Left lung (tissue), 10 donors: Measurements from ENCODE around the gene CAMK2G. TPM values are rescaled to one million over a fixed set of nuclear protein-coding genes. Genes with fewer than 3 reads are reported as not detected.

Experiments
- ATAC-seq: fragments of 200-7000 bp; cut with Tn5 transposase; one replicate; pipeline ENCODE4 v1.9.1; 2020; ENCODE audit warnings: moderate library complexity
- DNase-seq, 4 donors: peaks; one replicate each; pipeline ENCODE4 v3.0.0-alpha.2; 2013 to 2020
- H3K27ac ChIP-seq, 2 donors: fragments of 200-600 bp; sonication (generic) in 1 of 2; one replicate each; pipeline versions ENCODE4 v1.5.0 to v1.8.0; 2020 to 2021
- H3K27me3 ChIP-seq, 2 donors: fragments of 200-600 bp; sonication (generic) in 1 of 2; one replicate each; pipeline versions ENCODE4 v1.5.0 to v1.8.0; 2020 to 2021
- H3K36me3 ChIP-seq, 2 donors: fragments of 200-600 bp; sonication (generic) in 1 of 2; one replicate each; pipeline versions ENCODE4 v1.5.0 to v1.8.0; 2020 to 2021
- H3K4me1 ChIP-seq, 2 donors: fragments of 200-600 bp; one replicate each; pipeline ENCODE4 v1.8.0; 2021
- H3K4me3 ChIP-seq, 2 donors: fragments of 200-600 bp; sonication (generic) in 1 of 2; one replicate each; pipeline versions ENCODE4 v1.5.0 to v1.8.0; 2020 to 2021; ENCODE audit warnings: mild to moderate bottlenecking in 1 of 2
- H3K9me3 ChIP-seq, 2 donors: fragments of 200-600 bp; sonication (generic) in 1 of 2; one replicate each; pipeline versions ENCODE4 v1.5.0 to v1.8.0; 2020 to 2021
- CTCF ChIP-seq, 2 donors: fragments of 200-600 bp; sonication (generic) in 1 of 2; IDR thresholded peaks; one replicate each; pipeline versions ENCODE4 v1.5.0 to v1.8.0; 2021; ENCODE audit warnings: antibody characterized with exemption in 2 of 2
- intact Hi-C, 2 donors: fragments of 100-400 bp; cut with DNase I; formaldehyde crosslinking; loops; one replicate each; pipeline versions ENCODE4 v1.11.2 to v1.14.2; 2022
- polyA plus RNA-seq, 6 donors: library from polyadenylated mRNA; unstranded; fragments of 120-200 nt; gene quantifications; one replicate each; pipeline ENCODE4 v1.2.1, GENCODE V29; 2013; ENCODE audit not compliant: insufficient read length in 6 of 6
- total RNA-seq, 2 donors: library from RNA; stranded (reverse); fragmentation: NEBNext Ultra II Directional; extraction: Animal tissue kit (Norgen Biotek cat#: 25700); gene quantifications; one replicate each; pipeline ENCODE4 v1.2.1, GENCODE V29; 2021
- donor health status: DM: no; HTN: yes; CAD: no.
- donor health status: DM: no; HTN: no; CAD: no.

The CAMK2G gene
- total and polyA plus RNA-seq, 8 donors: 28.9 to 44.5 (median 35.4) TPM

DNA sequence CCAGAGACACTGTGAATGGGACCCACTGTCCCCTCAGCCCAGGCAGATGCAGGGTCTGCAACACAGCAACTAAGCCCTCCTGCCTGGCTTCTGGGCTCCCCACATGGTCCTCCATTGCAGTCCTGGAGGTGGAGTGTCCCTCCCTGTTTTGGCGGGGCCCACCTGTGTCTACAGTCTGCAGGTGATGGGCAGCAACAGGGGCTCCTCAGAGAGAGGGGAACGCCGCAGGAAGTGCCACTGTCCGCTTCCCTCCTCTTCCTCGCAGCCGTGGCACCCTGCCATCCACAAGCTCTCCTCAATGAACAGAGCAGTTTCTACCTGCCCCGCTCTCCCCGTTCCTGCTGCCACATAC, 9.3 kb downstream of the CAMK2G start:
- no peaks in the 10 kb centered on the region for H3K27me3 ChIP-seq
- peaks cover 0 to 29% of the 10 kb centered on the region in 2 donors for H3K36me3 ChIP-seq
- no peaks in the 10 kb centered on the region for H3K9me3 ChIP-seq
- peaks cover 9 to 78% of the 10 kb centered on the region in 2 donors for H3K4me1 ChIP-seq
- ATAC-seq (no peak), DNase-seq (no peak)
- no peak for TF ChIP-seq CTCF (IDR thresholded peaks at IDR 0.05)
- peak overlapping the region; percentile 41 to 92 for H3K27ac ChIP-seq
- intact Hi-C loops: no loop called here
- H3K4me3 ChIP-seq: peak overlapping the region in 1 of 2 donors; percentile 31

DNA sequence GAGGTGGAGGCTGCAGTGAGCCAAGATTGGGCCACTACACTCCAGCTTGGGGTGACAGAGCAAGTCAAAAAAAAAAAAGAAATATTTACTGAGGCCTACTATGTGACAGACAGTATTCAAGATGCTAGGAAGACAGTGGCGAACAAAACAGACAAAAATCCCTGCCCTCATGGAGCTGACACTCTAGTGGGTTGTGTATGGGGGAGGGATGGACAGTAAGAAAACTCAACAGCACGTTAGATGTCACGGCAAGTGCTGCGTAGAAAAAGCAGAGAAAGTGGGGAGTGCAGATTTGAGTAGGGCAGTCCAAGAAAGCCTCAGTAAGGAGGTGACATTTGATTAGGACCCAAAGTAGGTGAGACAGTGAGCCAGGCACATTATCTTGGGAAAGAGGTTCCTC, 10.1 kb downstream of the CAMK2G start:
- intact Hi-C loops: no loop called here
- no peaks in the 10 kb centered on the region for H3K9me3 ChIP-seq
- no peak overlapping the region for H3K4me3 ChIP-seq
- peaks cover 9 to 80% of the 10 kb centered on the region in 2 donors for H3K4me1 ChIP-seq
- H3K27me3 ChIP-seq: no peaks in the 10 kb centered on the region
- ATAC-seq (no peak), DNase-seq (no peak)
- H3K36me3 ChIP-seq: peaks cover 0 to 30% of the 10 kb centered on the region in 2 donors
- no peak for TF ChIP-seq CTCF (IDR thresholded peaks at IDR 0.05)
- H3K27ac ChIP-seq: peak overlapping the region in 1 of 2 donors; percentile 92

DNA sequence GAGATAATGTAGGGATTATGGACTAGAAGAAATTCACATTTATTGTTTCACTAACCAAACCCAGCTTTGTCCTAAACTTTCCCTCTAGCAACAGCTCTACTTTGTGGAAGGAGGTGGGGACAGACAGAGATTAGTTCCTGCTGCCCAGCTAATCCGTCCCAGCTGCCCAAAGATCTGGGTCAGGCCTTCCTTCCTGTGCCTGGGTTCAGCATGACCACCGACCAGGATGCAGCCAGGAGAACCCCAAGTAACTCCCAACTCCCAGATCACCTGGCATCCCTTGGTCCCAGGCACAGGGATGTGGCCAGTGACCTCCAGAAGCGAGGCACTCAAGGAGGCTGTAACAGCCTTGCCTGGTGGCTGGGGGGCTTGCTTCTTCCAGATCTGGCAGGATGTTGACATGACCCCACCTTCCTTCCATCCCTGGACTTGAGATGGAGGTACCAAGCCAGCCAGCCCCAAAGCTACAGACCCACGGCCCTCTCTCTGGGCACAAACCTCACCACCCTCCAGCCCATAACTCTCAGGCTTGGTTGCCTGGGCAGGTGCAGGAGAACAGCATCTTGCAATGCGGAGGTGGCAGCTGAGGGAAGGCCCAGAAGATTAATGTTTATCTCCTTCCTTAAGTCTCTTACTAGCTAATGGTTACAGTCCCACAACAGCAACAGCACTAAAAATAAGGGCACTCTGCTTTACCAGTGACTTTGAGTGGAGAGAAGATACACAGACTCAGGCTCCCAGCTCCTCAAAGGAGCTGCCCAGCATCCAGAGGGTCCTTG, 11.1 kb downstream of the CAMK2G start:
- peak overlapping the region in 1 of 2 donors; percentile 92 for H3K27ac ChIP-seq
- peaks cover 9 to 84% of the 10 kb centered on the region in 2 donors for H3K4me1 ChIP-seq
- no peak overlapping the region for H3K4me3 ChIP-seq
- no peak for DNase-seq
- no peaks in the 10 kb centered on the region for H3K27me3 ChIP-seq
- no peaks in the 10 kb centered on the region for H3K9me3 ChIP-seq
- peaks cover 0 to 36% of the 10 kb centered on the region in 2 donors for H3K36me3 ChIP-seq
- no peak for ATAC-seq
- intact Hi-C loops: no loop called here
- no peak for TF ChIP-seq CTCF (IDR thresholded peaks at IDR 0.05)

GRCh38 chr10:73862011-73862410, 12.3 kb downstream of the CAMK2G start:
- no peak for ATAC-seq
- no peak for DNase-seq
- no peaks in the 10 kb centered on the region for H3K27me3 ChIP-seq
- H3K36me3 ChIP-seq: peaks cover 0 to 37% of the 10 kb centered on the region in 2 donors
- H3K4me1 ChIP-seq: peaks cover 9 to 79% of the 10 kb centered on the region in 2 donors
- peak overlapping the region in 1 of 2 donors; percentile 41 for H3K27ac ChIP-seq
- no peak overlapping the region for H3K4me3 ChIP-seq
- intact Hi-C loops: no loop called here
- no peaks in the 10 kb centered on the region for H3K9me3 ChIP-seq
- no peak for TF ChIP-seq CTCF (IDR thresholded peaks at IDR 0.05)

- Histone ChIP-seq H3K27me3 (no peaks in the 10 kb centered on the region), H3K27ac (no peak overlapping the region), H3K9me3 (no peaks in the 10 kb centered on the region), H3K4me1 (peaks cover 0 to 58% of the 10 kb centered on the region in 2 donors), H3K36me3 (peaks cover 0 to 48% of the 10 kb centered on the region in 2 donors), H3K4me3 (no peak overlapping the region)
- no peak for ATAC-seq
- no peak for TF ChIP-seq CTCF (IDR thresholded peaks at IDR 0.05)
- intact Hi-C loops: no loop called here
- peak in 1 of 4 donors; percentile 53 for DNase-seq
These were observed 14.4 kb downstream of the CAMK2G start for GRCh38 chr10:73859784-73860491.
